NCI-H2029 treated with DMSO at 0.1 percent for 48 hours (cell line): ENCODE results near the gene ARSK.
A peak's percentile ranks its signal among the peaks of the same experiment; 100 is the strongest.
"Not testable (repeated sequence)": the region's sequence is repeated elsewhere in the genome, so short reads cannot be mapped to it uniquely, and the experiment has no call there.

Experiments
- DNase-seq: peaks from one replicate; lab custom pipeline; 2025; lab: John Stamatoyannopoulos, UW

ARSK gene

GRCh38 chr5:95621839-95622629, 67.1 kb downstream of the ARSK start:
- no peak for DNase-seq

DNA sequence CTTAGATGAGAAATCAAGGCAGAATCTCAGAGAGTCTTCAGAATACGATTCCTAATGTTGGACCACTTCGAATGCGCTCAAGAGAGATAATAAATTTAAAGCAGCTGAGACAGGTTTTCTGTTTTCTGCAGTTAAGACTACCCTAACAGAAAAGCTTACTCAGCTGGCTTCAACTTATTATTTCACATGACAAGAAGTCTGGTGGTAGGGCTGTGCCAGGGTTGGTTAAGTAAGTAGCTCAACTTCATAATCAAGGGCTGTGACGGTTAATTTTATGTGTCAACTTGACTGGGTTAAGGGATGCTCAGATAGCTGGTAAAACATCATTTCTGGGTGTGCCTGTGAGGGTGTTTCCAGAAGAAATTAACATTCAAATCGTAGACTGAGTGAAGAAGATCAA, 68.8 kb downstream of the ARSK start:
- DNase-seq, result no peak

- no peak for DNase-seq
These were observed 69.5 kb downstream of the ARSK start for GRCh38 chr5:95624368-95624767.

DNA sequence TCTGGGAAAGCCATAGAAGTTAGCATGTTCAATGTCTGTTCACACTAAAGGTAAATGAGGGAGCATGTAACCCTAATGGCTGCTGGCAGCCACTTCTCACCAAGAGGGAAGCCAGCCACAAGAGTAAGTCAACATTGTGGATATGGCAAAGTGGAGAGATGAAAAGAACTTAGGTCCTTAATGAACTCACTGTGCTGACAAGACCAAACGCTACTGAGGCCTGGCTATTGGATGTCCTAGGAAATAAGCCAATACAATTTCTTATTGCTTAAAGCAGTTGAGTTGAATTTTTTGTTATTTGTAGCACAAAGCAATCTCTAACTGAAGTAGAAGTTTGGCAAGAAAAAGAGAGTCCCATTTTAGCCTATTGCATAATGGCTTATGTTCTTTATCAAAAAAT, 71.8 kb downstream of the ARSK start:
- DNase-seq, result no peak

DNA sequence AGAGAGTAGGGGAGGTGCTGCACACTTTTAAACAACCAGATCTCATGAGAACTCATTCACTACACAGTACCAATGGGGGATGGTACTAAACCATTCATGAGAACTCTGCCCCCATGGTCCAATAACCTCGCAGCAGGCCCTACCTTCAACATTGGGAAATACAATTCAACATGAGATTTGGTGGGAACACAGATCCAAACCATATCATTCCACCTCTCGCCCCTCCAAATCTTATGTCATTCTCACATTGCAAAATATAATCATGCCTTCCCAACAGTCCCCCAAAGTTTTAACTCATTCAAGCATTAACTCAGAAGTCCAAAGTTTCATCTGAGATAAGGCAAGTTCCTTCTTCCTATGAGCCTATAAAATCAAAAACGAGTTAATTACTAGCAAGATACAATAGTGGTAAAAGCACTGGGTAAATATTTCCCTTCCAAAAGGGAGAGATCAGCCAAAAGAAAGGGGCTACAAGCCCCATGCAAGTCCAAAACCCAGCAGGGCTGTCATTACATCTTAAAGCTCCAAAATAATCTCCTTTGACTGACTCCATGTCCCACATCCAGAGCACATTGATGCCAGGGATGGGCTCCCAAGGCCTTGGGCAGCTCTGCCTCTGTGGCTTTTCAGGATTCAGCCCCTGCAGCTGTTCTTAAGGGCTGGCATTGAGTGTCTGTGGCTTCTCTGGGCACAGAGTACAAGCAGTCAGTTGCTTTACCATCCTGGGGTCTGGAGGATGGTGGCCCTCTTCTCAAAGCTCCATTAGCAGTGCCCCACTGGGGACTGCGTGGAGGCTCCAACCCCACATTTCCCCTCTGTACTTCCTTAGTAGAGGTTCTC, 73.3 kb downstream of the ARSK start:
- no peak for DNase-seq

DNA sequence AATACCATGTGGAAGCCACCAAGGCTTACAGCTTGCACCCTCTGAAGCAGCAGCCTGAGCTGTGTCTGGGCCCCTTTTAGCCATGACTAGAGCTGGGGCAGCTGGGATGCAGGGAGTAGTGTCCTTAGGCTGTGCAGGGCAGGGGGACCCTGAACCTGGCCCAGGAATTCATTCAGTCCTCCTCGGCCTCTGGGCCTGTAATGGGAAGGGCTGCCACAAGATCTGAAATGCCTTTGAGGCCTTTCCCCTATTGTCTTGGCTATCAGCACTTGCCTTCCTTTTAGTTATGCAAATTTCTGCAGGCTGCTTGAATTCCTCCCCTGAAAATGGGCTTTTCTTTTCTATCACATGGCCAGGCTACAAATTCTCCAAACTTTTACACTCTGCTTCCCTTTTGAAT, 74.0 kb downstream of the ARSK start:
- no peak for DNase-seq

DNA sequence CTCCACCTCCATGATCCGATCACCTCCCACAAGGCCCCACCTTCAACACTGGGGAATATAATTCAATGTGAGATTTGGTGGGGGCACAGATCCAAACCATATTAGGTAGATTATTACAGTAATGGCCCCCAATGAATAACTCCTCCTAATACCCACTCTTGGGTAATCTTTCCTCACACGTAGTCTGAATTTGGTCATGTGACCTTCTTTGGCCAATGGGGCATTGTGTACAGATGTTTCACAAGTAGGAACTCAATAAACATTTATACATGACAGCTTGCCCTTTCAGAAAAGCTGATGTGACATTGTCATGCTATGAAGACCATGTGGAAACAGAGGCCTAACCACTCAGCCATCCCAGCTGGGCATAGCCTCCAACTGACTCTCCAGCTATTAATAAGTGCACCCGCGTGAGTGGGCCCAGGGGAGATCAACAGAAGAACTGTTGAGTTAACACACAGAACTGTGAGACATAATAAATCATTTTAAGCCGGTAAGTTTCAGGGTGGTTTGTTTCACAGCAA, 75.6 kb downstream of the ARSK start:
- DNase-seq, result no peak

- no peak for DNase-seq
These were observed 76.5 kb downstream of the ARSK start for GRCh38 chr5:95631255-95631958.

DNA sequence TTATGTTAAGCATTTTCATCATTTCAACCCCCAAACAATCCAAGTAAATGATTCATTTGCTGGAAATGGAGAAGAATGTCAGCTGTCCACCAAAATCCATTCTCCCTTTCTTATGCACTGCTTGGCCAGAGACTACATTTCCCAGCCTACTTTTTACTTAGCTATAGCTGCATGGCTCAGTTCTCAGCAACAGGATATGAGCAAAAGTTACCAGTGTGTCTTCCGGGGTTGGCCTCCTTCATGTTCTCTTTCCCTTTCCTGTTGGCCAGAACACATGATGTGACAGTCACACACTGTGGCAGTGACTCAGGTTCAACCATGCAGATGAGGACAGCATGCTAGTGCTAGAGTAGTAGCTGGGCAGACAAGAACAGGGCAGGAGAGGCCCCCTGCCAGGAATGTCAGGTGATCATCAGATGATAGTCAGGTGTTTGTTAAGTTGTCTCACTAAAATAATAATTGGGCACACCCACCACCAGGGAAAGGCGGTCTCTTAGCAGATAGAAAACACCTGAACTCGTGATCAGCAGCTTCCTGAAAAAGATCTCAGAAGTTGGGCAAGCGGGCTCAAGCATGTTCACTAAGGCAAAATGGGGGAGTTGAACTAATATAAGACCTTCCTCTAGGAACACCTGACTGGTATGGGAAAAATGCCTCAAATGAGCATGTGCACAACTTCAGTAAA, 77.2 kb downstream of the ARSK start:
- DNase-seq, result no peak

DNA sequence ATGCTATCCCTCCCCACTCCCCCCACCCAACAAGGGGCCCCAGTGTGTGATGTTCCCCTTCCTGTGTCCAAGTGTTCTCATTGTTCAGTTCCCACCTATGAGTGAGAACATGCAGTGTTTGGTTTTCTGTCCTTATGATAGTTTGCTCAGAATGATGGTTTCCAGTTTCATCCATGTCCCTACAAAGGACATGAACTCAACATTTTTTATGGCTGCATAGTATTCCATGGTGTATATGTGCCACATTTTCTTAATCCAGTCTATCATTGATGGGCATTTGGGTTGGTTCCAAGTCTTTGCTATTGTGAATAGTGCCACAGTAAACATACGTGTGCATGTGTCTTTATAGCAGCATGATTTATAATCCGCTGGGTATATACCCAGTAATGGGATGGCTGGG, 78.0 kb downstream of the ARSK start:
- not testable (repeated sequence) for DNase-seq

GRCh38 chr5:95633671-95634070, 78.8 kb downstream of the ARSK start:
- no peak for DNase-seq

- no peak for DNase-seq
These were observed 79.2 kb downstream of the ARSK start for GRCh38 chr5:95634081-95634480.

DNA sequence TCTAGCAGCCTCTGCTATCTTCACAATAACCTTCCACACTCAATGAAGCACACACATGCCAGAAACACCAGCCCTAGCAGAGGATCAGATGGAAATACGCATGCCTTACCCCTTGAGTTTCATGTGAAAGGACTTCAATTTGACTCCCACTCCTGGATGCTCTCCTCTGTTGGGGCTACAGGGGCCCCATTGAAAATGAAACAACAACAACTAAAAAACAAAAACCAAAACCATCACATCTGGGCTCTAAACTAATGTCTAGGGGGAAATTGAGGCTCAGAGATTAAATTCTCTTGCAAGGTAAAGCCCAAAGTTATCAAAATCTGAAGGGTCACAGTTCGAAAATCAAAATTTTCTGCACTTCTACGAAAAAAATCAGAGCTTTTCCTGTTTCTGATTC, 83.7 kb downstream of the ARSK start:
- DNase-seq, result no peak

GRCh38 chr5:95641741-95642220, 86.9 kb downstream of the ARSK start:
- no peak for DNase-seq

DNA sequence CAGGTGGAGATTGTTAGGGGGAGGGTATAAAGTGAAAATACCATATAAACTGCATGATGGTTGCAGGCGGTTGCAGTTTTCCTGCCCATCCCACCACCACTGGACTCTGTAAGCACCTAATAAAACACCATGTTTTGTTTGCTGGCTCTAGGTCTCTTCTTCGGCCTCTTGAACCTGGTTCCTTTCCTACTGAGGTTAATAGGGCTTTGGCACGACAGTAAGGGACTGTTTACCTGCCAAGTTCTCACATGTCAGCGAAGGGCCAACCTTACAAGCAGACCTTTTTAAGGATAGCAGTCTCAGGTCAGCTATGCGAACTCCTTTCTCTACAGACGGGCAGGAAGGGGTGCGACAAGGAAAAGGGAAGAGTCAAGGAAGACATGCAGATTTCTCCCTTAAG, 88.3 kb downstream of the ARSK start:
- DNase-seq, result no peak

DNA sequence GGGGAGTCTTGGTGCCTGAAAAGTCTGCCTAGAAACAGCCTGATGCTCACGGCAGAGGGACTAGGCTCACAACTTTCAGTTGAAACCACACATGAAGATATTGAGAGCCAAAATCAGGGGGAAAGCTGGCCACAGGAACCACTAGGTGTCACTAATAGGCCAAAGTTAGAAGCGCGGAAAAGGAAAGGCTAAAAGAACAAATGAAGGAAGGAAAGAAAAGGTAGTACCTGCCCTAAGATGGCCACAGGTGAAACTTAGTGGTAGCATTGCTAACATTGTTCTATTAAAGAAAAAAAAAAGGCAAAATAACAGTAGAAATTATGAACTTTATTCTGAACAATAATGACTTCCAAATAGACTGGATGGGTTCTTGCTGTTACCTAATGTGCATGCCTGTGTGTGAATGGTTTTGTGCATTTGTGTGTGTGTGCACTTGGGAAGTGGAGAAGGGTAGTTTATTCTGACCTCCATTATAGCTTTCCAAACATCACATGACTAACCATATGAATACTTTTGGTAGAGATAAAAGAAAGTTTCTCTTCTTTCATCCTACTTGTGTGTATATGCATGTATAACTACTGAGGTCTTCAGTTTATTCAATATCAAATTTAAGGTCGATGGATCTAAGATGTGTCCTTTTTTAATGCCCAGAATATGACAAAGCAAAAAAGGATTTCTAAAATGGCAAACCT, 89.6 kb downstream of the ARSK start:
- DNase-seq, result peak; percentile 70

DNA sequence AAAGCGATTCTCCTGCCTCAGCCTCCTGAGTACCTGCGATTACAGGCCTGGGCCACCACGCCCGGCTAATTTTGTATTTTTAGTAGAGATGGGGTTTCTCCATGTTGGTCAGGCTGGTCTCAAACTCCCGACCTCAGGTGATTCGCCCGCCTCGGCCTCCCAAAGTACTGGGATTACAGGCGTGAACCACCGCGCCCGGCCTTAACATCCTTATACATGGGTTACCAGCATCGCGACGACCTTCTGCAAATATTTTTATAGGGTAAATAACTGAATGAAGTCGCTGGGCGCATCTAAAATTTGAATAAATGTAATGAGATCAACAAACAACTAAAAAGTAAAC, 91.3 kb downstream of the ARSK start:
- DNase-seq, result not testable (repeated sequence)

DNA sequence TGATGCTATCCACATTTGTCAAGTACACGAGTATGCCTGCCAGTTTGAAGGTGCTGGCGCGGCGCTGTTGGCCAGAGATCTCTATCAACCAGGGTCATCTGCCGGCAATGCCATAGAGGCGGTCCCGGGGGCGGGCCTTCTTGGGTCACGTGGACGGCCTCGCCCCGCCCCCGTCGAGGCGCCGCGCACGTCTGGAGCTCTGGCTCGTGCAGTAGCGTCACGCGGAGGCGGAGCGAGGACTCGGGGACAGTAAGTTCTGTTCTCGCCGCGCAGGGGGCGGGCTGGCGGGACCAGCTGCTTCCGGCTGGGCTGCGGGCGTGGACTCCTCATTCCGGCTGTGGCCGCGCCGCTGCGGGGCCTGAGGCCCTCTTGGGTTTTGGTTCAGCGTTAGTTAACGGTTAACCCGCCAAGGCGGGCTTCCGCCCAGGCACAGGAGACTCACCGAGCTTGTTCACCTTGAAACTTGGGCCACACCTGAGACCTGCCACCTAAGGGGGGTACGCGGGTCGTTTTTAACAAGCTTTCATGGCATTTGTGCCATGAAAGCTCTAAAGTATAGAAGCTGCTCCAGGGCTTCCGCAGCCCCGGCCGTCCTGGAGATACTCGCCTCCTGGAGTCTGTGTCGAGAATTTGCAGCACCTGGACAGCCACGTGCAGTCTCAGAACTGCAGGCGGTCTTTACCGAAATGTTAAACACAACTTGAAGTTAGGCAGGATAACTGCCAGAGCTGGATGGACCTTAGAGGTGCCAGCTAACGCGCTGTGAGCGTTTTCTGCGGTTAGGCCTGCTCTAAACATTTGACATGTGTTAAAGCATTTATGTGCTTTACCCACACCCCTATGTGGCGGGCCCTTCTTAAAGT, 91.9 kb downstream of the ARSK start, which contains the start of gene RFESD:
Gene RFESD (plus strand): TSS at position 209 of the 863 bp plus-strand sequence. CDS start 5,495 bp downstream, outside the sequence.
- DNase-seq, result peak; percentile 87

GRCh38 chr5:95647886-95648860, 93.3 kb downstream of the ARSK start:
- no peak for DNase-seq
